Left ventricle myocardium inferior (tissue), 1 donor: Measurements from ENCODE around the gene HCRT. TPM values are rescaled to one million over a fixed set of nuclear protein-coding genes. Genes with fewer than 3 reads are reported as not detected.
"Not testable (repeated sequence)": the region's sequence is repeated elsewhere in the genome, so short reads cannot be mapped to it uniquely, and the experiment has no call there.

Experiments
- DNase-seq: peaks from one replicate; pipeline ENCODE4 v3.0.0-alpha.2; 2020
- H3K27ac ChIP-seq: fragments of 200-600 bp; replicated peaks from 2 replicates; pipeline ENCODE4 v1.8.0; 2021
- H3K27me3 ChIP-seq: fragments of 200-600 bp; 2 replicates; pipeline ENCODE4 v1.8.0; 2021; ENCODE audit warnings: low read depth
- H3K36me3 ChIP-seq: fragments of 200-600 bp; 2 replicates; pipeline ENCODE4 v1.8.0; 2021
- H3K4me1 ChIP-seq: fragments of 200-600 bp; 2 replicates; pipeline ENCODE4 v1.8.0; 2021
- H3K4me3 ChIP-seq: fragments of 200-600 bp; 2 replicates; pipeline ENCODE4 v1.8.0; 2021; ENCODE audit warnings: mild to moderate bottlenecking, moderate library complexity
- H3K9me3 ChIP-seq: fragments of 200-600 bp; replicated peaks from 2 replicates; pipeline ENCODE4 v1.8.0; 2021
- CTCF ChIP-seq: fragments of 200-600 bp; IDR thresholded peaks from 2 replicates; pipeline ENCODE4 v1.8.0; 2021; ENCODE audit warnings: antibody characterized with exemption, mild to moderate bottlenecking, borderline replicate concordance
- intact Hi-C: fragments of 100-400 bp; cut with micrococcal nuclease; formaldehyde crosslinking; loops from one replicate; pipeline ENCODE4 v1.11.0; 2022
- total RNA-seq: library from RNA; stranded (reverse); fragmentation: NEBNext Ultra II Directional; extraction: Animal tissue kit (Norgen Biotek cat#: 25700); gene quantifications from one replicate; pipeline ENCODE4 v1.2.1, GENCODE V29; 2021
- donor health status: DM: no; HTN: yes; CAD: no; lungs with severe emphysema.

Gene HCRT
- total RNA-seq, 1 donor from 2014 or later, result not detected

DNA sequence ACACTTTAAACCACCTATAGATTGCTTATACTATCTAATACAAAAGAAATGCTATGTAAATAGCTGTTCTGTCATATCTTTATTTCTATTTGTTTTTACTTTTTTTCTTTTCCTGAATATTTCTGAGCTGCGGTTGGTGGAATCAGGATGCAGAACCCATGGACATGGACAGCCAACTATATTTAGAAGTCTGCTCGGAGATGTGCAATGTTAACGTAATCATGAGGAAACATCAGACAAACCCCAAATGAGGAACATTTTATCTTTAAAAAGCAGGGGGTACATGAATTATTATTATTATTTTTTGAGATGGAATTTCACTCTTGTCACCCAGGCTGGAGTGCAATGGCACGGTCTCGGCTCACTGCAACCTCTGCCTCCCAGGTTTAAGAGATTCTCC lies 40.4 kb upstream of the HCRT start:
- Histone ChIP-seq H3K4me1 (peaks cover 23% of the 10 kb centered on the region), H3K36me3 (peaks cover 33% of the 10 kb centered on the region), H3K27ac (no peak overlapping the region), H3K27me3 (no peaks in the 10 kb centered on the region), H3K9me3 (no peaks in the 10 kb centered on the region), H3K4me3 (no peak overlapping the region)
- no peak for DNase-seq
- intact Hi-C loops, result no loop called here
- no peak for TF ChIP-seq CTCF

DNA sequence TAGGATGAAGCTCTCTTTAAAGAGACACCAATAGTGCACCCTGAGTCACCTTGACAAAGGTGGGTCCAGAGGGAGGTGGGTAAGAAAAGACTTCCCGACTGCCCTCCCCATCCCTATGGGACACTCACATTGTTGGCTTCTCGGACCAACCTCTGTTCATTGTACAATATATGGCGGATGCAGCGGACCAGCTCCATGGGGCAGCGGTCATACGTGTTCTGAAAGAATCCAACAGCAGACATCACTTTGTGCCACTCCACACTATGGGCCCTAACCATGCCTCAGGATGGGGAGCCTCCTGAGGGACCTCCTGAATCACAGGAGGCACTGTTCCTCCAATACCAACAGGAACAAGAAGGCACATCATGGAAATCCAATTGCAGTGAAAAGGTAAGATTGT lies 39.4 kb upstream of the HCRT start:
- Histone ChIP-seq H3K36me3 (peaks cover 38% of the 10 kb centered on the region), H3K4me1 (peaks cover 23% of the 10 kb centered on the region), H3K9me3 (no peaks in the 10 kb centered on the region), H3K27me3 (no peaks in the 10 kb centered on the region), H3K27ac (no peak overlapping the region), H3K4me3 (no peak overlapping the region)
- TF ChIP-seq CTCF, result no peak
- no peak for DNase-seq
- intact Hi-C loops, result no loop called here

- intact Hi-C loops, result no loop called here
- TF ChIP-seq CTCF, result peak; percentile 52
- Histone ChIP-seq H3K36me3 (peaks cover 59% of the 10 kb centered on the region), H3K4me1 (peaks cover 4% of the 10 kb centered on the region), H3K27ac (no peak overlapping the region), H3K27me3 (no peaks in the 10 kb centered on the region), H3K4me3 (no peak overlapping the region), H3K9me3 (no peaks in the 10 kb centered on the region)
- DNase-seq, result peak; percentile 36
Measured at GRCh38 chr17:42221886-42222745, 36.9 kb upstream of the HCRT start.

DNA sequence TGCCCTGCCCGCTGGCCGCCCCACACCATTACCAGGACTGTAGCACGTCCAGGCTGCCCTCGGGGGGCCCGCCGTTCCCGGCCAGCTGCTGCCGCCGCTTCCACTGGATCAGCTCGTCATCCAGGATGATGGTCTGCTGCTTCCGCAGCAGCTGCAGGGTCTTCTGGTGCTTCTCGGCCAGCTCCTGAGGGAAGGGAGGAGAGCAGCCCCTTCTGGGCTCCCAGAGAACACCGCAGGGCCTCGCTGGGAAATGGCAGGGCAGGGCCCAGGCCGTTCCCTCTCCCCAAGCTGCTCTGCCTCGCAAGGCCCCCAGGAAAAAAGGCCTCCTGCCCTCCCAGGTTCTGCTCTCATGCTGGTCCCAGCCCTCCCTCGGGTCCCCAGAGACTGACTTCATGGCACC lies 34.0 kb upstream of the HCRT start:
- DNase-seq, H3K27ac ChIP-seq, H3K4me1 ChIP-seq, H3K9me3 ChIP-seq, intact Hi-C loops, H3K27me3 ChIP-seq, H3K4me3 ChIP-seq: not testable (repeated sequence)
- peaks cover 80% of the 10 kb centered on the region for H3K36me3 ChIP-seq

DNA sequence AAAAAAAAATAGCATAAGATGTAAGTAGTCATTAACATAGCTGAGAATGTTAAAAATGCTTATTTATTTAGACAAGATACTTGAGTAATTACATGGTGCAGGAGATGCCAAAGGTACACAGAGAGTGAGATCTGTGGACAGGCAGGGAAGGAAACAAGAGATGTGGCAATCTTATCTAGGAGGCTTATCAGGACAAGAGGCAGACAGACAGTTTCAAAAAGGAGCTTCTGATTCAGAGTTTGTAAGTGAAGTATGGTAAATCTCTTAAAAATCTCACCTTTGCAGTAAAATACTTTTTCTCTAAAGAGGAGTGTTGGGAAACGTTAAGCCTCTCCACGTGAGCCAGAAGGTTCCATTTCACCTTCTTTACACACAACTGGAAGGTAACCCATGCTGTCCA lies 28.9 kb upstream of the HCRT start:
- no peak for TF ChIP-seq CTCF
- no peak for DNase-seq
- Histone ChIP-seq H3K4me1 (peaks cover 5% of the 10 kb centered on the region), H3K27me3 (no peaks in the 10 kb centered on the region), H3K27ac (peak overlapping the region; percentile 2), H3K4me3 (no peak overlapping the region), H3K36me3 (peaks cover 93% of the 10 kb centered on the region), H3K9me3 (no peaks in the 10 kb centered on the region)
- intact Hi-C loops, result no loop called here

DNA sequence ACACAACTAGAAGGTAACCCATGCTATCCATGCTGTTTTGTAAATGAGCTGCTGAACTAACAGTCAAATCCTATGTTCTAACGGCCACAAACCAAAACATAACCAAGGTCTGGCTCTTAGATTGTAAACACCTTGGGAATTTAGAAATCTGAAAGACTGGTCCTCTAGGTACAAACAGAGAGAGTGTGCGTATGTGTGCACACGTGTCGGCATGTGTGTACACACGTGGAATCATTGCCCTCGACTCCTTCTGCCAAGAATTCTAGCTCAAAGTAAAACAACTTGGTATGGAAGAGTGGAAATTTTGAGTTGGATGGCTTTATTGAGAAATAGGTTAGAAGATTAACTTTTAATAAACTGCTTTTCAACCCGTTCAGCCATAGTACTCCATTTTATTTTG lies 27.1 kb upstream of the HCRT start:
- H3K36me3 ChIP-seq, result peaks cover 94% of the 10 kb centered on the region
- no peak overlapping the region for H3K4me3 ChIP-seq
- H3K9me3 ChIP-seq, result no peaks in the 10 kb centered on the region
- no peak for TF ChIP-seq CTCF
- H3K4me1 ChIP-seq, result peaks cover 5% of the 10 kb centered on the region
- intact Hi-C loops, result no loop called here
- no peak for DNase-seq
- peak overlapping the region; percentile 72 for H3K27ac ChIP-seq
- no peaks in the 10 kb centered on the region for H3K27me3 ChIP-seq

- H3K4me3 ChIP-seq, H3K9me3 ChIP-seq, H3K4me1 ChIP-seq, H3K27me3 ChIP-seq, intact Hi-C loops: not testable (repeated sequence)
- DNase-seq, result peak; percentile 85
- H3K36me3 ChIP-seq, result peaks cover 93% of the 10 kb centered on the region
- H3K27ac ChIP-seq, result peak overlapping the region; percentile 72
Measured at GRCh38 chr17:42211921-42212341, 26.7 kb upstream of the HCRT start.
